IMR-90 (cell line): ENCODE measurements around the gene TRAF4.

Experiments used
- BHLHE40 ChIP-seq: fragments of 150-350 bp; IDR thresholded peaks from 2 replicates; pipeline ENCODE4 v1.6.1; 2016; ENCODE audit warnings: mild to moderate bottlenecking, low read depth, low read length
- CHD1 ChIP-seq: IDR thresholded peaks from 2 replicates; pipeline ENCODE4 v1.6.1; 2012; ENCODE audit warnings: low read depth, low read length, improper control_type of control experiment
- CTCF ChIP-seq: conservative IDR thresholded peaks from 2 replicates; pipeline ENCODE4 v1.5.1; 2012; ENCODE audit warnings: mild to moderate bottlenecking, low read depth, low read length, improper control_type of control experiment
- FOS ChIP-seq: fragments of 150-350 bp; IDR thresholded peaks from 2 replicates; pipeline ENCODE4 v1.6.1; 2016; ENCODE audit warnings: low read depth, low read length
- MAFK ChIP-seq: IDR thresholded peaks from 2 replicates; pipeline ENCODE4 v1.6.1; 2012; ENCODE audit warnings: low read depth, low read length, improper control_type of control experiment
- MAZ ChIP-seq: IDR thresholded peaks from 2 replicates; pipeline ENCODE4 v1.6.1; 2012; ENCODE audit warnings: low read depth, mild to moderate bottlenecking, low read length, improper control_type of control experiment, moderate library complexity, borderline replicate concordance
- POLR2A ChIP-seq: IDR thresholded peaks from 2 replicates; pipeline ENCODE4 v1.6.1; 2012; ENCODE audit warnings: mild to moderate bottlenecking, low read depth, low read length
- RAD21 ChIP-seq: IDR thresholded peaks from 2 replicates; pipeline ENCODE4 v1.6.1; 2012; ENCODE audit warnings: low read length, improper control_type of control experiment
- RCOR1 ChIP-seq: IDR thresholded peaks from 2 replicates; pipeline ENCODE4 v1.6.1; 2012; ENCODE audit warnings: mild to moderate bottlenecking, low read length, improper control_type of control experiment; ENCODE audit not compliant: insufficient replicate concordance
- RFX5 ChIP-seq: IDR thresholded peaks from 2 replicates; pipeline ENCODE4 v1.8.0; 2012; ENCODE audit warnings: low read depth, mild to moderate bottlenecking, low read length, moderate library complexity
- USF2 ChIP-seq: fragments of 150-350 bp; IDR thresholded peaks from 2 replicates; pipeline ENCODE4 v1.6.1; 2017; ENCODE audit warnings: mild to moderate bottlenecking, antibody characterized with exemption, low read length, low read depth

GRCh38 chr17:28700830-28701492, 42.9 kb upstream of the TRAF4 start:
- no peak for TF ChIP-seq CTCF
- TF ChIP-seq POLR2A, result no peak
- TF ChIP-seq RCOR1, result no peak
- no peak for TF ChIP-seq BHLHE40
- TF ChIP-seq MAFK, result no peak
- TF ChIP-seq RAD21, result no peak
- TF ChIP-seq USF2, result no peak
- no peak for TF ChIP-seq CHD1
- no peak for TF ChIP-seq FOS
- TF ChIP-seq RFX5, result no peak
- no peak for TF ChIP-seq MAZ
